AG04449 (cell line): Measurements from ENCODE around the gene LTBP4.

Source experiments
- CTCF ChIA-PET: fragments of 350-600 bp; formaldehyde crosslinking; extraction: SDS; loops from one replicate; lab custom pipeline; 2021; ENCODE audit warnings: antibody characterized with exemption; lab: Yijun Ruan, JAX
- POLR2A ChIA-PET: fragments of 400-600, 350-600 bp; formaldehyde crosslinking; extraction: SDS; loops from one replicate; lab custom pipeline; 2020; ENCODE audit warnings: antibody characterized with exemption, inconsistent platforms; lab: Yijun Ruan, JAX
- DNase-seq: peaks from one replicate; pipeline ENCODE4 v3.0.0-alpha.2; 2010; ENCODE audit warnings: low read depth, low spot score
- H3K4me3 ChIP-seq: 2 replicates; pipeline ENCODE4 v1.5.1; 2011; ENCODE audit warnings: low read depth, mild to moderate bottlenecking, control low read depth, low read length
- TF ChIP-seq, protein P1 (sequence below): IDR thresholded peaks from one replicate; pipeline ENCODE4 v1.5.1; 2011; ENCODE audit warnings: mild to moderate bottlenecking, moderate library complexity, low read length, control low read depth, inconsistent platforms; ENCODE audit not compliant: insufficient read depth; ENCODE audit errors: missing control alignments

Gene LTBP4

GRCh38 chr19:40567040-40567749 lies 34.0 kb upstream of the LTBP4 start:
- TF ChIP-seq, protein P1, sequence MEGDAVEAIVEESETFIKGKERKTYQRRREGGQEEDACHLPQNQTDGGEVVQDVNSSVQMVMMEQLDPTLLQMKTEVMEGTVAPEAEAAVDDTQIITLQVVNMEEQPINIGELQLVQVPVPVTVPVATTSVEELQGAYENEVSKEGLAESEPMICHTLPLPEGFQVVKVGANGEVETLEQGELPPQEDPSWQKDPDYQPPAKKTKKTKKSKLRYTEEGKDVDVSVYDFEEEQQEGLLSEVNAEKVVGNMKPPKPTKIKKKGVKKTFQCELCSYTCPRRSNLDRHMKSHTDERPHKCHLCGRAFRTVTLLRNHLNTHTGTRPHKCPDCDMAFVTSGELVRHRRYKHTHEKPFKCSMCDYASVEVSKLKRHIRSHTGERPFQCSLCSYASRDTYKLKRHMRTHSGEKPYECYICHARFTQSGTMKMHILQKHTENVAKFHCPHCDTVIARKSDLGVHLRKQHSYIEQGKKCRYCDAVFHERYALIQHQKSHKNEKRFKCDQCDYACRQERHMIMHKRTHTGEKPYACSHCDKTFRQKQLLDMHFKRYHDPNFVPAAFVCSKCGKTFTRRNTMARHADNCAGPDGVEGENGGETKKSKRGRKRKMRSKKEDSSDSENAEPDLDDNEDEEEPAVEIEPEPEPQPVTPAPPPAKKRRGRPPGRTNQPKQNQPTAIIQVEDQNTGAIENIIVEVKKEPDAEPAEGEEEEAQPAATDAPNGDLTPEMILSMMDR, result no peak
- ChIA-PET CTCF (interaction anchor here (0.6 to 3.0 kb wide), 7 partner anchors 9 to 263 kb away, joined by 3 to 15 read pairs (median 3); no protein-coding TSS in a partner anchor), POLR2A (interaction anchor here (0.7 to 0.9 kb wide), 2 partner anchors 726 to 1224 kb away, joined by 3 to 4 read pairs; no protein-coding TSS in a partner anchor)
- H3K4me3 ChIP-seq, result peak overlapping the region; percentile 42
- DNase-seq, result no peak

- TF ChIP-seq, protein P1, result no peak
- DNase-seq, result no peak
- ChIA-PET CTCF (interaction anchor here (0.6 to 3.0 kb wide), 10 partner anchors 12 to 263 kb away, joined by 3 to 15 read pairs (median 4); no protein-coding TSS in a partner anchor), POLR2A (interaction anchor here (0.9 kb wide), 1 partner anchor 726 kb away, joined by 3 read pairs; no protein-coding TSS in a partner anchor)
- peak overlapping the region; percentile 42 for H3K4me3 ChIP-seq
Observed at GRCh38 chr19:40567750-40568494, 33.2 kb upstream of the LTBP4 start.

DNA sequence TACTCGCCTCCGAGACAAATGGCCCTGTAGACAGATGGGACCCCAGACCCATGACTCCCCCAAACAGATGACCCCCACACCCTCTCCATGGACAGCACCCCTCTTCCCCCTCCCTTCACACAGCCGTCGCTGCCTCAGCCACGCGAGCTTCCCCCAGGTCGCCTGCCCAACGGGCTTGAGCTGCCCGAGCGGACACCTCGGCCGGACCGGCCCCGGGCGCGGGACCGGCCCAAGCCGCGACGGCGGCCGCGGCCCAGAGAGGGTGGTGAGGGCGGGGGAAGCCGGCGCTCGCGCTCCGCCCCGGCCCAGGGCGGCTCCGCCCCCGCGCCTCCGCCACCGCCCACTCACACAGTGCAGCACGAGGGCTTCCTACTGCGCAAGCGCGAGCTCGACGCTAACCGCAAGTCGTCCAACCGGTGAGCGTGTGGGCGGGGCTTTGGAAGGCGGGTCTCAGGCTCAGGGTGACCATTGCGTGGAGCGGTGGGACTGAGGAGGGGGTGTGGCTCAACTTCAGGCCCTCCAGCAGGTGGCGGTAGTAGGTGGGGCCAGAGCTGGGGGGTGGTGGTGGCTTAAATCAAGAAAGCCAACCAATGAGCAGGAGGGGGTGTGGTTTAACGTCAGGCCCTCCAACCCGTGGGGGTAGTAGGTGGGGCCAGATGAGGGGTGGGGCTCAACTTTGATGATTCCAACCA lies 30.7 kb upstream of the LTBP4 start:
- POLR2A ChIA-PET, result interaction anchor here (0.8 kb wide), 1 partner anchor 144 kb away, joined by 3 read pairs; no protein-coding TSS in a partner anchor
- H3K4me3 ChIP-seq, result peak overlapping the region; percentile 79
- TF ChIP-seq, protein P1, result no peak
- peak; percentile 95 for DNase-seq
- CTCF ChIA-PET, result interaction anchor here (0.8 to 2.0 kb wide), 9 partner anchors 18 to 49 kb away, joined by 3 to 10 read pairs (median 4); partner anchors contain the start of gene LTBP4

- ChIA-PET POLR2A (interaction anchor here (0.5 to 0.8 kb wide), 2 partner anchors 104 to 145 kb away, joined by 3 read pairs; partner anchors contain the start of gene SPTBN4), CTCF (interaction anchor here (0.8 to 2.0 kb wide), 9 partner anchors 18 to 50 kb away, joined by 3 to 10 read pairs (median 4); partner anchors contain the start of gene LTBP4)
- DNase-seq, result no peak
- H3K4me3 ChIP-seq, result peak overlapping the region; percentile 36
- TF ChIP-seq, protein P1, result no peak
Observed at GRCh38 chr19:40571005-40571318, 30.2 kb upstream of the LTBP4 start.

DNA sequence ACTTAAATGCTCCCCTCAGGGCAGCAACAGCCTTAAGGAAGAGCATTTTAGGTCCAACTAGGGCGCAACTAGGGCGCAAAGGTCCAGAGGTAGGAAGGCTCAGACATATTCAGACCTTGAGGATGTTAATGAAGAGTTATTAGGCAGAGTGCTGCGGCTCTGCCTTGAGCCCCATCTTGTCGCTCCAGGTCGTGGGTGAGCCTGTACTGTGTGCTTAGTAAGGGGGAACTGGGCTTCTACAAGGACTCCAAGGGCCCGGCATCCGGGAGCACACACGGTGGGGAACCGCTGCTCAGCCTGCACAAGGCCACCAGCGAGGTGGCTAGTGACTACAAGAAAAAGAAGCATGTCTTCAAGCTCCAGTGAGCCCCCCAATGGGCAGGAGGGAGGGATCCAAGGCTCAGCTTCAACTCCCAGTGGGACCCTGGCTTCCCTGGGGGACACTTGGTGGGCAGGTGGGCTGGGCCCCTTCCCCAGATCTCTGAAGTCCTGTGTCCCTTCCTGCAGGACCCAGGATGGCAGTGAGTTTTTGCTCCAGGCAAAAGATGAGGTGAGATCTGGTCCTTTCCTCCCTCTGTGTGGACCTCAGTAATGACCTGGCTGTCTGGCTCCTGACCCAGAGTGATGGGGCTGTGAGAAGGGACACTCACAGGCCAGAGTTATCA lies 29.2 kb upstream of the LTBP4 start:
- POLR2A ChIA-PET, result no interaction called here

More for the DNA sequence above, 29.2 kb upstream of the LTBP4 start:
- no peak overlapping the region for H3K4me3 ChIP-seq
- CTCF ChIA-PET, result interaction anchor here (1.3 to 2.0 kb wide), 3 partner anchors 23 to 31 kb away, joined by 5 to 10 read pairs (median 8); partner anchors contain the start of gene LTBP4
- no peak for DNase-seq
- TF ChIP-seq, protein P1, result no peak
